ENCODE results near the gene SEMA4D.

SEMA4D gene

DNA sequence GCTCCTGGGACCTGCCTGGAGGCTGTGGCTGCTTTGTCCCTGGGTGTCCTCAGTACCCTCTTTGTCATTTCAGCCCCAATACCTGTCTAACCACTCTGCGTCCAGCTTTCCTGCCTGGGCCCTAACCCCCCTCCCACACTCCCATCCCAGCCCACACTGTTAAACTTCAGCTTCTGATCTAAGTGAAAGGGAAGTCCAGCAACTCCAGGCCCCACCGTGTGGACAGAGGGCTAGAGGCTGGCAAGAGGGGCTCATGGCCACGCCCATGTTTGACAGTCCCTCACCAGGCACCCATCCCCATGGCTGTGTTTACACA lies 56.3 kb downstream of the SEMA4D start:
- no peak for TF ChIP-seq ZFX (IDR thresholded peaks at IDR 0.05; ENCODE audit: borderline replicate concordance)
- TF ChIP-seq, protein P1, sequence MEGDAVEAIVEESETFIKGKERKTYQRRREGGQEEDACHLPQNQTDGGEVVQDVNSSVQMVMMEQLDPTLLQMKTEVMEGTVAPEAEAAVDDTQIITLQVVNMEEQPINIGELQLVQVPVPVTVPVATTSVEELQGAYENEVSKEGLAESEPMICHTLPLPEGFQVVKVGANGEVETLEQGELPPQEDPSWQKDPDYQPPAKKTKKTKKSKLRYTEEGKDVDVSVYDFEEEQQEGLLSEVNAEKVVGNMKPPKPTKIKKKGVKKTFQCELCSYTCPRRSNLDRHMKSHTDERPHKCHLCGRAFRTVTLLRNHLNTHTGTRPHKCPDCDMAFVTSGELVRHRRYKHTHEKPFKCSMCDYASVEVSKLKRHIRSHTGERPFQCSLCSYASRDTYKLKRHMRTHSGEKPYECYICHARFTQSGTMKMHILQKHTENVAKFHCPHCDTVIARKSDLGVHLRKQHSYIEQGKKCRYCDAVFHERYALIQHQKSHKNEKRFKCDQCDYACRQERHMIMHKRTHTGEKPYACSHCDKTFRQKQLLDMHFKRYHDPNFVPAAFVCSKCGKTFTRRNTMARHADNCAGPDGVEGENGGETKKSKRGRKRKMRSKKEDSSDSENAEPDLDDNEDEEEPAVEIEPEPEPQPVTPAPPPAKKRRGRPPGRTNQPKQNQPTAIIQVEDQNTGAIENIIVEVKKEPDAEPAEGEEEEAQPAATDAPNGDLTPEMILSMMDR (IDR thresholded peaks at IDR 0.05): no peak
- no peak overlapping the region for H3K27ac ChIP-seq

DNA sequence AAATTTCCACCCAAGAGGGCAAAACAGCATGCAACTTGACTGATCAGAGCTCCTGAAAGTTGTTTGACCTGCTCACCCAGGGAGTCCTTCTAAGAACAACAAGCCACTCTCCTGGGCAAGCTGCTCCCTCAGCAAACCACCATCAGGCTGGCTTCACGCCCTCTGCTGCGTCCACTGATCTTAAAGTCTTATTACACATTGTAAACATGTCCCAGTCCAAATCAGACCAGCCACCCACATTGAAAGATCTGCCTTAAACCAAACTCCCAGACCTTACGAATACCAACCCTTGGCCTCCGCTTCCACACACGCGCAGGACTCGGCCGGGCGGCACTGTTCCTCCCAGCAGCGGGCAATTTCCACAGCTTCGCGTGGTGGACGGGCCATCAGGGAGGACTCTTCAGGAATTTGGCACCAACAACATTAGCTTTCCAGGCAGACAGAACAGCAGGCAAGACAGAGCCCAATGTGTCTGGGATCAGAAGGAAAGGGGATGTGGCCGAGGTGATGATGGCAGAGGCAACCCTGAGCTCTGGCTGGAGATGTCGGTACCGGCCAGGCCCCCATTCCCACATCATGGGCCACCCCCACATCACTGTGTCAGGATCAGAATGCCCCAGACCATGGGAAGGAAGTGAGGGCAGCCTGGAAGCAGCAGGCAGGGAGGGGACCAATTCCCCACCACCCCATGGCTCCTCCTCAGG lies 56.8 kb downstream of the SEMA4D start:
- H3K27ac ChIP-seq: no peak overlapping the region

DNA sequence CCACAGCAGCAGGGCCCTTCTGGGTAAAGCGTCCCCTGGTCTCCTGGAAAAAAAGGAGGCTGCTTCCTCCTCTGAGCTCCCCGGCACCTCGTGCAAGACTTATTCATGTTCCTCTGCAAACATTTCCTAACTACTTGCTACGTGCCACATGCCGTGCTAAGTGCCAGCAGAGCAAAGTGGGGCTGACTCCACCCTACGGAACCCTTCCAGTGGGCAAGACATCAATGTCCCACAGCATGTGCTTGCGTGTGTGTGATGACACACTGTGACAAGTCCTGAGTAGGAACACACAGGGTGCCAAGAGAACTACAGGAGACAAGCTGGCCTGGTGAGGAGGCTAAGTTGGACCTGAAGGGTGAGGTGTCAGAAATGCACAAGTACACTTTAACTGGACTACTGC lies 57.4 kb downstream of the SEMA4D start:
- H3K27ac ChIP-seq: no peak overlapping the region
- TF ChIP-seq, protein P1 (IDR thresholded peaks at IDR 0.05): no peak
- TF ChIP-seq ZFX (IDR thresholded peaks at IDR 0.05; ENCODE audit: borderline replicate concordance): no peak

More for the DNA sequence above, 56.8 kb downstream of the SEMA4D start:
- TF ChIP-seq, protein P1 (IDR thresholded peaks at IDR 0.05): no peak
- TF ChIP-seq ZFX (IDR thresholded peaks at IDR 0.05; ENCODE audit: borderline replicate concordance): no peak

DNA sequence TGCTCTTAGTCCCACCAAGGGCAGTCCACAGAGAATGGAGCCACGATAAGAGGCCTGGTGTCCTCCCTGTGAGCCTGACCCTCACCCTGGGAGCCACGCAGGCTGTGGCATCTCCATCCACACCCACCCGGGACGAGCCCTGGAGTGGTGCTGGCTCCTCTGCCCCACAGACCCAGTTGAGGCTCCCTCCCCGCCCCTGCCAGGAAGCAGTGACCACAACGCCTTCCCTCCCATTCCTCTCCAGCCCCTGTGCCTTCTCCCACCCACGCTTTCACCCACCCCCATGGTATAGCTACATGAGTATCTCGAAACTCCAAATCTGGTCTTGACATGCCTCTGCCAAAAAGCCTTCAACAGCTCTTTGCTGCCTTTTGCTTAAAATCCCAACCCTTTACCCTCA lies 57.9 kb downstream of the SEMA4D start:
- TF ChIP-seq ZFX (IDR thresholded peaks at IDR 0.05; ENCODE audit: borderline replicate concordance): no peak
- TF ChIP-seq, protein P1 (IDR thresholded peaks at IDR 0.05): no peak
- no peak overlapping the region for H3K27ac ChIP-seq

DNA sequence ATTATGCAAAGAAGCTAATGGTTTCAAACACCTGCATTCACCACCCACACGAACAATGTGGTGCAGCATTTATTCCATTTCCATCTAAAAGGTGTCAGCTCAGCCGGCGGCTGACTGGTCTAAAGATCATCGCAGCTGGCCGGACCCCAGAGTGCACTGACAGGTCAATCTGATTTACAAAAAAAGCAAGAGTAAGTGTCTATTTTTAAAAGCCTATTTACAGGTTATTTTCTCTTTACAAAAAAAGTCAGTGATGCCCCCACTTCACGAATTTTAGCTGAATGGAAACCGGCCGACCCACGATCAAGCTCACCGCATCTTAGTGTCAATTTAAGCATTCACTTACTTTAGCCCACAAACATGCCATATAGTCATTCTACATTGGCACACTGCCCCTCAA lies 58.3 kb downstream of the SEMA4D start:
- H3K27ac ChIP-seq: no peak overlapping the region
- TF ChIP-seq, protein P1 (IDR thresholded peaks at IDR 0.05): no peak
- no peak for TF ChIP-seq ZFX (IDR thresholded peaks at IDR 0.05; ENCODE audit: borderline replicate concordance)

DNA sequence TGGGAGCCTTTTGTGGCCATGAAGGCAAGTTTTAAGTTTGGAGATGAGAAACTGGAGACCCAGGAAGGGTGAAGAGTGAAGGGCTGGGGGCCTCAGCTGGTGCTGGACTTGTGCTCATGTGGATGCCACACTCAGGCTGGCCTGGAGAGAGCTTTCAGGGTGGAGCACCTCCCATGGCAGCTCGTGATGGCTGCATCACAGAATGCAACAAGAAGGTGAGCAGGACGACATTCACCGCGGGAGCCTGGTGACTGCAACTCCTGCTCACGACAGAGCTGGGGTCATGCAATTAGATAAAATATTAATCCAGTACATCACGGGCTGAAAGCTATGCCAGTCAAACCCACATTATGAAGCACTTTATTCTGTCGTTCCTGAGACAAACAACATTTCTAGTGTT lies 59.7 kb downstream of the SEMA4D start:
- TF ChIP-seq, protein P1 (IDR thresholded peaks at IDR 0.05): no peak
- TF ChIP-seq ZFX (IDR thresholded peaks at IDR 0.05; ENCODE audit: borderline replicate concordance): no peak
- no peak overlapping the region for H3K27ac ChIP-seq

DNA sequence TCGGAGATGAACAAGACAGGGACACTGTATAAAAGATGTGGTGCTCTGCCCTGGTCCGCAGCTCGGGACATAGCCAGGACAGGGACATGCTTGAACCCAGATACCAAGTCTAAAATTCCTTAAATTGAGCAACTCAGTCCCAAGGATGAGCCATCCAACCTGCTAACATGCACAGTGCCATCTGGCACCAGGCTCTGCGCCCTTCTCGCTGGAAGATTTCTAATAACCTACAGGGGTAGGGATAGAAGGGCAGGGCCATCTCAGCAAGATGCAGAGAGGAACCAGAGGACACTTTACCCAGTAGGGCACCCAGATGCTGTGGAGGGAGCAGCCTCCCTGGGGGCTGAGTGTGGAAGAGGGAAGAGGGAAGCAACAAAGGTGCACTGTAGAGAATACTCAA lies 60.1 kb downstream of the SEMA4D start:
- no peak for TF ChIP-seq ZFX (IDR thresholded peaks at IDR 0.05; ENCODE audit: borderline replicate concordance)
- TF ChIP-seq, protein P1 (IDR thresholded peaks at IDR 0.05): no peak
- H3K27ac ChIP-seq: no peak overlapping the region
